IPS-NIHi7 (cell line): ENCODE data around the gene NOXO1.

Experiments
- DNase-seq: peaks from one replicate; pipeline ENCODE4 v3.0.0; 2012; ENCODE audit warnings: mixed read lengths; ENCODE audit errors: extremely low spot score

Gene NOXO1

GRCh38 chr16:2009791-2010510 lies 28.7 kb upstream of the NOXO1 start, which contains the start of gene ZNF598:
TSS of gene ZNF598 (minus strand) at chr16:2009821.
- peak; percentile 91 for DNase-seq

GRCh38 chr16:2009164-2009711 lies 28.0 kb upstream of the NOXO1 start:
- DNase-seq, result no peak

- no peak for DNase-seq
Measured at GRCh38 chr16:2008631-2009163, 27.4 kb upstream of the NOXO1 start.

DNA sequence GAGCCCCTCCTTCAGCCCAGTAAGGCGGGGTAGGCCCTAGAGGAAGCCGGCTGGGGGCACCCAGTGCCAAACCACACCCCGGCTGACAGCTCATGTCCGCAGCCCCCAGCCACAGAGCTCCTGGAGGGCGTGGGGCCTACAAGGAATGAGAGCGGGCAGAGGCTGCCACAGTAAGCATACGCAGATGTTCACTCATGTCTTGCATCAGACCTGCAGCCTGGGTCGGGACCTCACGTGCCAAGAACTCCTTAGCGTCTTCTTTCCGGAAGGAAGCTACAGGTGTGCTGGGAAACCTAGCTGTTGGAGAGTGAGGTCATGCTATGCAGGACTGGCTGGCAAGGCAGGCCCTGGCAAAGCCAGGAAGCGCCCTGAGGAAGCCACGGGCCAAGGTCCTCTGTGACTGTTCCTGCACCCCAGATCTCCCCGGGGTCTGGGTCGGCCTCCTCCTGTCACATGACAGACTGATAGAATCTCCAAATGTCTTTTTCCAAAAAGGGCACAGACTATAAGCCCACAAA lies 26.8 kb upstream of the NOXO1 start:
- no peak for DNase-seq

- DNase-seq, result no peak
Measured at GRCh38 chr16:2007081-2007836, 26.0 kb upstream of the NOXO1 start.

GRCh38 chr16:2006317-2006716 lies 25.0 kb upstream of the NOXO1 start:
- DNase-seq, result no peak

GRCh38 chr16:2005646-2006045 lies 24.4 kb upstream of the NOXO1 start:
- DNase-seq, result no peak

DNA sequence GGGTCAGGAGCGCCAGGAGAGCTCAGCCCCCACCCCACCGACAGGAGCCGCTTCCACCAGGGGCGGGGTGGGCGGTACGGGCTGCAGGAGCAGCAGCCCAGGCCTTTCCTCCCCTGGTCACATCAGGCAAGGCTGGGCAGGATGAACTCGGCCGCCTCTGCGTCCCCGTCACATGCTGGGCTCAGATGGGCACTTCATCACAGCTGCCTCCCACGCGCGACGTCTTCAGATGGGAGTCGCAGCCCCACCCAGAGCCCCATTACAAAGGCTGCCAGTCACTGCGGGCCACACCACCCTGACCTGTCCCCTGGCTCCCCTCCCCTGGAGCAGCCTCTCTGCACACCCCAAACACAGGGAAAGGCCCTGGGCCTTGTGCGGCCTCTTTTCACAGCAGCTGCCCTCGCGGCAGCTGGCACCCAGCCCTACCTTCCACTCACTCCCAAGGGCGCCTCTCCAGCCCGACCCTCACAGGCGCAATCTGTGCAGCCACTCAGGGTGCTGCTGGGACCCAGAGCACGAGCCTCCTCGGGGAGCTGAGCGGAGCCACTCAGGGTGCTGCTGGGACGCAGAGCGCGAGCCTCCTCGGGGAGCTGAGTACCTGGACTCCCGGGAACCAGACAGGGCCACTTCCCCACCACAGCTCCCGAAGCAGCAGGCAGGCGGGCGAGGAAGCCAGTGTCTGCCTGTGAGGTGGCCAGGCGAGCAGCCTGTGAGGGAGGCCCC lies 23.7 kb upstream of the NOXO1 start:
- no peak for DNase-seq

GRCh38 chr16:2003827-2004641 lies 22.8 kb upstream of the NOXO1 start:
- DNase-seq, result peak; percentile 96

GRCh38 chr16:2003231-2003826 lies 22.1 kb upstream of the NOXO1 start:
- no peak for DNase-seq

GRCh38 chr16:2002406-2003230 lies 21.3 kb upstream of the NOXO1 start:
- DNase-seq, result no peak

- no peak for DNase-seq
Measured at GRCh38 chr16:2001456-2002355, 20.4 kb upstream of the NOXO1 start.

DNA sequence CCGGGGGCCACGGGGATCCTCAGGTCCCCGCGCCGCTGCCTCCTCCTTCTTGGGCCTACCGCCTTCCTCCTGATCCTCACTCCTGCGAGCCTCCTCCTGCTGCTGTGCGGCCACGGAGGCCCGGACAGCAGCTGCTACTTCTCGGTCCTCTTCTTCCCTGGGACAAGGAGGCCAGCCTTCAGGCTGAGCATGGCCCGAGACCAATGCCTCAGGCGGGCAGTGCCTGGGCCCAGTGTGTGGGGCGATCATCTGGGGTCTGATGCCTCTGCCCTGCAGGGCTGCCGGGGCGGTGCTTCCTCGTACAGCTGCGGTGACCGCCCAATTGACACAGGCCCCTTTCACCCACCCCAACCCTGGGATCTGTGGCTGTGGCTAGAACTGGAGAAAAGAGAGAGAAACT lies 19.8 kb upstream of the NOXO1 start:
- no peak for DNase-seq

- DNase-seq, result no peak
Measured at GRCh38 chr16:1999866-2000514, 18.7 kb upstream of the NOXO1 start.

- DNase-seq, result no peak
Measured at GRCh38 chr16:1998852-1999801, 17.9 kb upstream of the NOXO1 start.

DNA sequence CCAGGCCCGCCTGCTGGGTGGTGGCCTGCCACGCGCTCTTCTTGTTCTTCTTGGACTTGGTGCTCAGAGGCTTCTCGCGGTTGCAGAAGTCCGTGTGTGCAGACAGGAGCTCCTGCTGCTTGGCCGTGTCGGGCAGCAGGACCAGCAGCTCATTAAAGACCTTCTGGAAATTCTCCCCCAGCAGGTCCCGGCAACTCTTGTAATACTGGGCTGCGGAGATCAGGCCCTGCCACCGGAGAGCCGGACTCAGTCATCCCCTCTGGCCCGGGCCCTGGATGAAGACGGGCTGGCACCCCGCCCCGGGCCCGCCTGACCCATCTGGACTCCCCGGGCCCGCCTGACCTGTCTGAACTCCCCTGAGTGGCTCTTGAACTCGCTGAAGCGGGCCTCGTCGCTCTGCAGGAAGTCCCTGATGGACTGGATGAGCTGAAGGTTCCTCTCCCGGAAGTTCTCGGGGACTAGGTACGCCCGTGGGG lies 17.1 kb upstream of the NOXO1 start:
- DNase-seq, result no peak
